Activated CD4-positive, alpha-beta T cell treated with anti-CD3 and anti-CD28 coated beads, Interleukin-2, amount 50 U/mL, for 24 hours (primary cell): ENCODE data around the gene KCNMA1.

Experiments
- DNase-seq, 2 donors: peaks; one replicate each; pipeline ENCODE4 v3.0.0-alpha.2; 2020; ENCODE audit warnings: low read depth in 1 of 2, low spot score in 1 of 2

The KCNMA1 gene

GRCh38 chr10:76973091-76974016, 664.3 kb downstream of the KCNMA1 start:
- DNase-seq = no peak

- DNase-seq = no peak
Measured at GRCh38 chr10:76972541-76972940, 665.1 kb downstream of the KCNMA1 start.

GRCh38 chr10:76971547-76972170, 665.9 kb downstream of the KCNMA1 start:
- DNase-seq = no peak

GRCh38 chr10:76970711-76971519, 666.7 kb downstream of the KCNMA1 start:
- DNase-seq = no peak

GRCh38 chr10:76969366-76969948, 668.2 kb downstream of the KCNMA1 start:
- DNase-seq = no peak

GRCh38 chr10:76968483-76968882, 669.1 kb downstream of the KCNMA1 start:
- DNase-seq = no peak

- no peak for DNase-seq
Measured at GRCh38 chr10:76962851-76963250, 674.8 kb downstream of the KCNMA1 start.

GRCh38 chr10:76961841-76962240, 675.8 kb downstream of the KCNMA1 start:
- DNase-seq = no peak

- DNase-seq = no peak
Measured at GRCh38 chr10:76959111-76959510, 678.5 kb downstream of the KCNMA1 start.

- DNase-seq = no peak
Measured at GRCh38 chr10:76954838-76955237, 682.8 kb downstream of the KCNMA1 start.

GRCh38 chr10:76950354-76950753, 687.3 kb downstream of the KCNMA1 start:
- no peak for DNase-seq

GRCh38 chr10:76946270-76946669, 691.3 kb downstream of the KCNMA1 start:
- no peak for DNase-seq

GRCh38 chr10:76945166-76945565, 692.4 kb downstream of the KCNMA1 start:
- no peak for DNase-seq

GRCh38 chr10:76944640-76945039, 693.0 kb downstream of the KCNMA1 start:
- DNase-seq = no peak

GRCh38 chr10:76942628-76943416, 694.8 kb downstream of the KCNMA1 start:
- DNase-seq = no peak

GRCh38 chr10:76939933-76940468, 697.6 kb downstream of the KCNMA1 start:
- DNase-seq = no peak

- no peak for DNase-seq
Measured at GRCh38 chr10:76937181-76937600, 700.4 kb downstream of the KCNMA1 start.

GRCh38 chr10:76935941-76936613, 701.5 kb downstream of the KCNMA1 start:
- no peak for DNase-seq

GRCh38 chr10:76928565-76928964, 709.0 kb downstream of the KCNMA1 start:
- DNase-seq = no peak
